ENCODE data around the gene PBX4. TPM values are rescaled to one million over a fixed set of nuclear protein-coding genes. Genes with fewer than 3 reads are reported as not detected.

The PBX4 gene
- total RNA-seq, 1 donor from 2014 or later, result 56.1 TPM

- Mint-ChIP-seq H3K4me1 (ENCODE audit: low read depth, unreplicated experiment) (peaks cover 31% of the 10 kb centered on the region), H3K27ac (ENCODE audit: unreplicated experiment) (no peak overlapping the region), H3K9me3 (ENCODE audit: unreplicated experiment) (peaks cover 19% of the 10 kb centered on the region), H3K27me3 (ENCODE audit: unreplicated experiment) (peaks cover 17% of the 10 kb centered on the region), H3K4me3 (ENCODE audit: unreplicated experiment) (no peak overlapping the region), H3K36me3 (ENCODE audit: unreplicated experiment) (no peaks in the 10 kb centered on the region)
- no peak for DNase-seq
- TF ChIP-seq CTCF (IDR thresholded peaks at IDR 0.05; ENCODE audit: partially characterized antibody, unreplicated experiment), result no peak
These were observed 38.1 kb downstream of the PBX4 start for GRCh38 chr19:19580418-19580817.

DNA sequence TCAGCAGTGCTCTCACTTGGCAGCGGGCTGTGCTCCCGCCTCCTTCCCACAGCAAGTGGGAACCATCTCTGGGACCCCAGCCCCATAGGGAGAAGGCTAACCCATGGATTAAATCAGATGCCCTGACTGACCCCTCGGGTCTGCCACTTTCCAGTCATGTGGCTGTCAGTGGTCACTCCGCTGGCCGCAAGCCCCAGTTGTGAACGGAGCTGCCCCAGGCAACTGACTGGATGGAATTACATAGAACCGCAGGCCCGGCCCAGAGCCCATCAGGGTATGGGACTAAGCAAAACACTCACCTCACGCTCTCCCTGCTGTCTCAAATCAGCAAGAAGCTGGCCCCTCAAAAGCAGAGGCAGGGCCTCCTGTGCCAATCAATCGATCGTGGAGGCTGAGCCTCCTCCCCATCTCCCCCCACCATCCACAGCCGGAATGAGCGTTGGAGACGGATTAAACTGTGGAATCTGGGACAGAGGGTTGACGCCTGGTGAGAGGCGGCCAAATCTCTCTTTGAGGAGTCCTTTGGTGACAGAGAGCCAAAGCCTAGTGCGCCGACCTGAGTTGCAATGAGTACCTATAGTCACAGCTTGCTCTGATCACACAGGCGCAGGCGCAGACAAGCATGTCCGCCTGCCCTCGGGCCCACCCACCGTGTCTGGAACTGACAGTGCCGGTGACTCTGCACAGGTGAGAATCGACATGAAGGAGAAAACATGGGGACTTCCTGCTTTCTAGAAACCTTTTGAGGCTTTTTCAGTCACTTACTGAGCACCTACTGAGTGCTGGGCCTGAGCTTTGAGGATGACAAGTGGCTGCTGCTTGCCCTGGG lies 38.7 kb downstream of the PBX4 start:
- H3K27ac Mint-ChIP-seq (ENCODE audit: unreplicated experiment), result peak overlapping the region; percentile 99
- no peak for TF ChIP-seq CTCF (IDR thresholded peaks at IDR 0.05; ENCODE audit: partially characterized antibody, unreplicated experiment)
- DNase-seq, result peak; percentile 30
- H3K9me3 Mint-ChIP-seq (ENCODE audit: unreplicated experiment), result peaks cover 18% of the 10 kb centered on the region
- peaks cover 29% of the 10 kb centered on the region for H3K4me1 Mint-ChIP-seq (ENCODE audit: low read depth, unreplicated experiment)
- peaks cover 16% of the 10 kb centered on the region for H3K27me3 Mint-ChIP-seq (ENCODE audit: unreplicated experiment)
- no peaks in the 10 kb centered on the region for H3K36me3 Mint-ChIP-seq (ENCODE audit: unreplicated experiment)
- H3K4me3 Mint-ChIP-seq (ENCODE audit: unreplicated experiment), result peak overlapping the region; percentile 50

GRCh38 chr19:19578252-19578651 lies 40.2 kb downstream of the PBX4 start:
- peaks cover 16% of the 10 kb centered on the region for H3K27me3 Mint-ChIP-seq (ENCODE audit: unreplicated experiment)
- no peaks in the 10 kb centered on the region for H3K36me3 Mint-ChIP-seq (ENCODE audit: unreplicated experiment)
- peak; percentile 83 for DNase-seq
- peaks cover 18% of the 10 kb centered on the region for H3K9me3 Mint-ChIP-seq (ENCODE audit: unreplicated experiment)
- peak overlapping the region; percentile 99 for H3K27ac Mint-ChIP-seq (ENCODE audit: unreplicated experiment)
- H3K4me1 Mint-ChIP-seq (ENCODE audit: low read depth, unreplicated experiment), result peaks cover 34% of the 10 kb centered on the region
- no peak for TF ChIP-seq CTCF (IDR thresholded peaks at IDR 0.05; ENCODE audit: partially characterized antibody, unreplicated experiment)
- peak overlapping the region; percentile 63 for H3K4me3 Mint-ChIP-seq (ENCODE audit: unreplicated experiment)

DNA sequence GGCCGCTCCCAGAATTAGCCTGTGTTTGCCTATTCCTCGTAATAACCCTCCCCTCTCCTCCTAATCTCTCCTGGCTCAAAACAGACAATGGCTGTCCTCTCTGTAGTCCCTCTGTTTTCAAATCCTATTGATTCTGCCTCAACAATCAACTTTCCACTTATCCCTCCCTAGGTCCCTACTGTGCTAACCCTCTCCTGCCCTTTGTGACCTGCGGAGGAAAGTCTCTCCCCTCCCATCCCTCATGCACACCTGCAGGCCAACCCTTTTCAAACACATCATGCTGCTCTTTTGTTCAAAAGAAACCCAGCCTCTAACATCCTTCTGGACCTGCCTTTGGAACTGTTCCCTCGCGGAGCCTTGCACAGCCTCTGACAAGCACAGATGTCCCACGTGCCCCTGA lies 43.1 kb downstream of the PBX4 start:
- peak overlapping the region; percentile 63 for H3K4me3 Mint-ChIP-seq (ENCODE audit: unreplicated experiment)
- H3K27me3 Mint-ChIP-seq (ENCODE audit: unreplicated experiment), result peaks cover 16% of the 10 kb centered on the region
- H3K36me3 Mint-ChIP-seq (ENCODE audit: unreplicated experiment), result peaks cover 6% of the 10 kb centered on the region
- peak overlapping the region; percentile 93 for H3K27ac Mint-ChIP-seq (ENCODE audit: unreplicated experiment)
- peaks cover 22% of the 10 kb centered on the region for H3K9me3 Mint-ChIP-seq (ENCODE audit: unreplicated experiment)
- no peak for TF ChIP-seq CTCF (IDR thresholded peaks at IDR 0.05; ENCODE audit: partially characterized antibody, unreplicated experiment)
- H3K4me1 Mint-ChIP-seq (ENCODE audit: low read depth, unreplicated experiment), result peaks cover 28% of the 10 kb centered on the region
- DNase-seq, result no peak

DNA sequence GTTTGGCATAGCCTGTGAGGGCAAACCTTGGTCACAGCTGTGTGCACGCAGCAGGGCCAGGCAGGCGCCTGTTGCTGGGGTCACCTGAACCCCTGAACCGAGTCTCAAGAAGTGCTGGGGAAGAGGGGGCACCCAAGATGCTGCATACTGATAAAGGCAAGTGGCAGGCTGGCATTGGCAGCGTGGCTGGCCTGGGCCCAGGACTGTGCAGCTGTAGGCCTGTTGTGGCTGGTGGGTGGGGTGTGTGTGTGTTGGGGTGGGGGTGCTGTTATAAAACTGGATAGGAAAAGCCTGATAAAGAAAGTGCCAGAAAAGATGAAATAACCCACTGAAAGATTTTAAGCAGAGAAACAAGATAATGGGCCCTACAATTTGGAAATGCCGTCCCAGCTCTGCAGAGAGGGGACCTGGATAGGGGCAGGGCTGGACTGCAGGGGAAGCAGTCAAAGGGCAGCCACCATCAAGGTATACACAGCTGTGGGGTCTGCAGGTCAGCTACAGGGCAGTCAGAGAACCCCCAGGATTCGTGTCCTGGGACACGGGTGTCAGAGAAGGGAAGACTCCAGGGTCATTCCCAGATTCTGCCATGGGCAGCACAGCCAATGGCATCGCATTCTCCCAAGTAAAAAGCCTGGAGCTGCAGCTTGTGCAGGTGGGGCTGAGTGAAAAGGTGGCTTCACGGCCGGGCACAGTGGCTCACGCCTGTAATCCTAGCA lies 47.3 kb downstream of the PBX4 start:
- Mint-ChIP-seq H3K4me3 (ENCODE audit: unreplicated experiment) (no peak overlapping the region), H3K4me1 (ENCODE audit: low read depth, unreplicated experiment) (peaks cover 14% of the 10 kb centered on the region), H3K27me3 (ENCODE audit: unreplicated experiment) (peaks cover 7% of the 10 kb centered on the region), H3K36me3 (ENCODE audit: unreplicated experiment) (peaks cover 13% of the 10 kb centered on the region), H3K27ac (ENCODE audit: unreplicated experiment) (no peak overlapping the region), H3K9me3 (ENCODE audit: unreplicated experiment) (peaks cover 13% of the 10 kb centered on the region)
- no peak for DNase-seq
- TF ChIP-seq CTCF (IDR thresholded peaks at IDR 0.05; ENCODE audit: partially characterized antibody, unreplicated experiment), result no peak
